ENCODE results near the gene ITGA4.

Gene ITGA4

DNA sequence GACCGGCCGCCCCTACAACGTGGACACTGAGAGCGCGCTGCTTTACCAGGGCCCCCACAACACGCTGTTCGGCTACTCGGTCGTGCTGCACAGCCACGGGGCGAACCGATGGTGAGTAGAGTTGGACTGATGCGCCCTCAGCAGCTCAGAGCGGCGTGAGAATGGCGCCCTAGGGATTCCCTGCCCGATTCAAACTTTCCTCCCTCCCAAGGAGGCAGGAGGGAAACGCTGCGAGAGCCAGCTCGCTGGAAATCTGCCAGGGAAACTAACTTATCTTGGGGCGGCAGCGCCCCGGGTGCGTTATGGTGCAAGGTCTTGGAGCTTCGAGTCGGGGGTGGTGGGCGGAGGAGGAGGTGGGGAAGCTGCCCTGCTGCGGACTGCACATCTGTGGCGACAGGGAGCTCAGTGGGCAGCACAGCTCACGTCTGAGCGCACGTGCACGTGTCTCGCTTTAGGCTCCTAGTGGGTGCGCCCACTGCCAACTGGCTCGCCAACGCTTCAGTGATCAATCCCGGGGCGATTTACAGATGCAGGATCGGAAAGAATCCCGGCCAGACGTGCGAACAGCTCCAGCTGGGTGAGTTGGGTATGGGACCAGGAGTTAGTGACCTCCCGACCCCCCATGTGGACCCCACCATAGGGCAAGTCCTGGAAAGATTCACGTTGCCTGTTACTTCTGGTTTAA is 697 bp downstream of the ITGA4 start:
- peak in 2 of 3 donors; percentile 11 to 16 for DNase-seq
- H3K27me3 ChIP-seq (replicated peaks; ENCODE audit: control insufficient read depth, insufficient read depth, low read length, poor library complexity, severe bottlenecking): no peaks in the 10 kb centered on the region
- H3K36me3 ChIP-seq (ENCODE audit: control insufficient read depth, insufficient read depth, low read length): no peaks in the 10 kb centered on the region
- peak overlapping the region; percentile 88 for H3K27ac ChIP-seq (ENCODE audit: insufficient read depth, low read length, poor library complexity, severe bottlenecking)
- no peaks in the 10 kb centered on the region for H3K9me3 ChIP-seq (ENCODE audit: control insufficient read depth, low read length)
- H3K4me1 ChIP-seq (ENCODE audit: control insufficient read depth, insufficient read depth, low read length, poor library complexity, severe bottlenecking): peaks cover 11% of the 10 kb centered on the region
- peak overlapping the region; percentile 96 for H3K4me3 ChIP-seq (ENCODE audit: insufficient read depth, low read depth, low read length, poor library complexity, severe bottlenecking)

DNA sequence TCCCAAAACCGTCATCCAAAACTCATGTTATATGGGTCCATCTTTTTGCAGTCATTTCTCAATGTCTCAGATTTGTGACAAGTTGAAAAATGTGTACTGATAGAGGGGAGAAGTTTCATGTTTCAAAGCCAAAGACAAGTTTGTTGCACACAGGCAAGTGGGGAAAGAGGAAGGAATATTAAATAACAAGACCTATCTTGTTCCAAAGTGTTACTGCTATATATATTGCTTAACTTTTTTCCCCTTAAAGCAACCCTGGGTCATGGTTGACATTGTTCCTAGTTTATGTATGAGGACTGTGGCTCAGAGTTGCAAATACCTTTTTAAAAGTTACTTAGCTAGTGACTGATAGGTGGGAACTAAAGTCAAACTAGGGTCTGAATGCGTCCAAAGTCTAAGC is 1.7 kb downstream of the ITGA4 start:
- peaks cover 15% of the 10 kb centered on the region for H3K4me1 ChIP-seq (ENCODE audit: control insufficient read depth, insufficient read depth, low read length, poor library complexity, severe bottlenecking)
- H3K9me3 ChIP-seq (ENCODE audit: control insufficient read depth, low read length): no peaks in the 10 kb centered on the region
- peak overlapping the region; percentile 88 for H3K27ac ChIP-seq (ENCODE audit: insufficient read depth, low read length, poor library complexity, severe bottlenecking)
- no peaks in the 10 kb centered on the region for H3K27me3 ChIP-seq (replicated peaks; ENCODE audit: control insufficient read depth, insufficient read depth, low read length, poor library complexity, severe bottlenecking)
- H3K36me3 ChIP-seq (ENCODE audit: control insufficient read depth, insufficient read depth, low read length): no peaks in the 10 kb centered on the region
- peak overlapping the region; percentile 96 for H3K4me3 ChIP-seq (ENCODE audit: insufficient read depth, low read depth, low read length, poor library complexity, severe bottlenecking)
- no peak for DNase-seq

DNA sequence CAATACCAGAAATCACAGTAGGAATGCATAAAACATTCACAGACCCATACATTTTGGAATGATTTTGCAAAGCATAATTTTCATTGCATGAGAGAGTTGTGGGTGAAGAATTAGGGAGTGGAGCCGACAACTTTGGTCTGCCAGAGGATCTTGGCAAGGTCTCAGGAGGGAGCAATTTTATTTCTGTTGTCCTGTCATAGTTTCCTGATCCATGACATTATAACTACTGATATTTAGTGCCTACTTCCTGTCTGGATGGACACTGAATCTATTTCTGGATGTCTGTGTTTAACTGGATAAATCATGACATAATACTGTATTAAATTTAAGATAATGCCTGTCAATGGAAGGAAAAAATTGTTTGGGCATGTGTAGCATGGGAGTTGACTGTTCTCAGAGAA is 2.4 kb downstream of the ITGA4 start:
- Histone ChIP-seq H3K9me3 (ENCODE audit: control insufficient read depth, low read length) (no peaks in the 10 kb centered on the region), H3K4me3 (ENCODE audit: insufficient read depth, low read depth, low read length, poor library complexity, severe bottlenecking) (peak overlapping the region; percentile 96), H3K27ac (ENCODE audit: insufficient read depth, low read length, poor library complexity, severe bottlenecking) (peak overlapping the region; percentile 88), H3K36me3 (ENCODE audit: control insufficient read depth, insufficient read depth, low read length) (no peaks in the 10 kb centered on the region), H3K27me3 (replicated peaks; ENCODE audit: control insufficient read depth, insufficient read depth, low read length, poor library complexity, severe bottlenecking) (no peaks in the 10 kb centered on the region), H3K4me1 (ENCODE audit: control insufficient read depth, insufficient read depth, low read length, poor library complexity, severe bottlenecking) (peaks cover 15% of the 10 kb centered on the region)
- no peak for DNase-seq

DNA sequence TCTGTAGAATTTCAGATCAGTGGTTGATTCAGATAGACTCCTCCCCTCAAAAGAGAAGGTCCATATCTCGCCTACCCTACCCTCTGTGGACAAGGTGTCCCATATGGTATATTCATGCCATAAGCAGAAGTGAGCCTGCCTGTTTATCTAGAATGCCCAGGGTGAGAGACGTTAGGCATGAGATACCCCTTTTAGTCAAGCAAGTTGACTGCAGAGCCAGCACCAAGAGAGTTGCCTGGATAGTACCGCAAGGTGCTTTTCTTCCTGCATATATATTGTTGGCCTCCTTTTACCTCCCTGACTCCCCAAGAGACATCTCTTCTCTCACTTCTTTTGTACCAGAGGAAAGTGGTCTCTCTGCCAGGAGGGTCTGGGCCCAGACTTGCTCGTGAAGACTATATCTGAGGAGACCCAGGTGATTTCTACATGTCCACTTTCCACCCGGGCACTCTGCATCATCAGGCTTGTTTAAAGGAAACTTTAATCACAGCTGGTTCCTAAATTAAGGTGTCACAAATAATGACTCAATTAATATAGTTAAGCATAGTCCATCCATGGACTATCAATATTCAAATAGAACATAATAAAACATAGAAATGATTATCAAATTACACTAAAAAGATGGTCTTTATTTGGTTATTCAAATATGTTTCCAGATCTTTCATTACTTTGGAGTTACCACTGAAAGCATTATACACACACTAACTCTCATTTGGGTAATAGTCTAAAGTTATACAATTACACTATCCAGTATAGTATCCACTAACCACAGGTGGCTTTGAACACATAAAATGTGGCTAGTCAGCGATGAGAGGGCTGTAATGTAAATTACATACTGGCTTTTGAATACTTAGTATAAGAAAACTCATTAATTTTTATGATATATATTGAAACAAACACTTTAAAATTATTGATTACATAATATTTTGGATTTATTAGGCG is 4.1 kb downstream of the ITGA4 start:
- H3K36me3 ChIP-seq (ENCODE audit: control insufficient read depth, insufficient read depth, low read length): no peaks in the 10 kb centered on the region
- no peaks in the 10 kb centered on the region for H3K27me3 ChIP-seq (replicated peaks; ENCODE audit: control insufficient read depth, insufficient read depth, low read length, poor library complexity, severe bottlenecking)
- peak overlapping the region; percentile 96 for H3K4me3 ChIP-seq (ENCODE audit: insufficient read depth, low read depth, low read length, poor library complexity, severe bottlenecking)
- H3K9me3 ChIP-seq (ENCODE audit: control insufficient read depth, low read length): no peaks in the 10 kb centered on the region
- peak overlapping the region; percentile 88 for H3K27ac ChIP-seq (ENCODE audit: insufficient read depth, low read length, poor library complexity, severe bottlenecking)
- no peak for DNase-seq
- H3K4me1 ChIP-seq (ENCODE audit: control insufficient read depth, insufficient read depth, low read length, poor library complexity, severe bottlenecking): peaks cover 24% of the 10 kb centered on the region

DNA sequence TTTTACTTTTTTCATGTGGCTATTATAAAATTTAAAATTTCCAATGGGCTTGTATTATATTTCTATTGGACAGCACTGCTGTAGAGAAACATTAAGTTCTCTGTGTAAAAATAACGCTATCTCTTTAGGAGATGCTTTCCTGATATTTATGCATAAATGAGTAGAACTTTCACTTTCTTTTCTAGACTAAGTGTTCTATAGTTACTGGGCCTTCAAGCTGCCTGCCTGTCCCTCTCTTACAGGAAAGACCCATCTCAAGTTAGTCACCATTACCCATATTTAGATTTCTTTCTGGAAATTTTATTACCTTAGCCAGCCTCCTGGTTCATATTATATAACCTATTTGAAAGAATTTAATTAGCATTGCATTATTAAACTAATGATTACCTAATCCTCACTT is 4.8 kb downstream of the ITGA4 start:
- Histone ChIP-seq H3K27me3 (replicated peaks; ENCODE audit: control insufficient read depth, insufficient read depth, low read length, poor library complexity, severe bottlenecking) (no peaks in the 10 kb centered on the region), H3K9me3 (ENCODE audit: control insufficient read depth, low read length) (no peaks in the 10 kb centered on the region), H3K4me1 (ENCODE audit: control insufficient read depth, insufficient read depth, low read length, poor library complexity, severe bottlenecking) (peaks cover 24% of the 10 kb centered on the region), H3K4me3 (ENCODE audit: insufficient read depth, low read depth, low read length, poor library complexity, severe bottlenecking) (peak overlapping the region; percentile 29), H3K36me3 (ENCODE audit: control insufficient read depth, insufficient read depth, low read length) (no peaks in the 10 kb centered on the region), H3K27ac (ENCODE audit: insufficient read depth, low read length, poor library complexity, severe bottlenecking) (peak overlapping the region; percentile 88)
- no peak for DNase-seq

DNA sequence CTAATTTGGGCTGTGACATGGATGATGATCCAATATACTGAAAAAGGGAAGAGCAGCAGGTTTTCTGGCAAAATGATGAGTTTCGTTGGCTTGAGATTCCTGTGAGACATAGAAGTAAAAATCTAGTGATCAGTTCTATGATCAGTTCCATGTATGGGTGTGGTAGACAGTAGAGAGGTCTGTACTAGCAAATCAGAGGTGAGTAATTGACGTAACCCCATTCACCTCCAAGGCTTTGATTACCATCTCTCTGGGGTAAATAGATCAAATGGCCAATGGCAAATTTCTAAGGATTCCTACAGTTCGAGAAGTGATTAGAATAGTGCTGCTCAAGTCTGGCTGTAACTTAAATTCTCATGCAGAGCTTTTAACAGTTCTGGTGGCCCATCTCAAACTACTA is 6.4 kb downstream of the ITGA4 start:
- no peak overlapping the region for H3K4me3 ChIP-seq (ENCODE audit: insufficient read depth, low read depth, low read length, poor library complexity, severe bottlenecking)
- no peak for DNase-seq
- H3K9me3 ChIP-seq (ENCODE audit: control insufficient read depth, low read length): no peaks in the 10 kb centered on the region
- no peaks in the 10 kb centered on the region for H3K36me3 ChIP-seq (ENCODE audit: control insufficient read depth, insufficient read depth, low read length)
- H3K27me3 ChIP-seq (replicated peaks; ENCODE audit: control insufficient read depth, insufficient read depth, low read length, poor library complexity, severe bottlenecking): no peaks in the 10 kb centered on the region
- peaks cover 24% of the 10 kb centered on the region for H3K4me1 ChIP-seq (ENCODE audit: control insufficient read depth, insufficient read depth, low read length, poor library complexity, severe bottlenecking)
- peak overlapping the region; percentile 42 for H3K27ac ChIP-seq (ENCODE audit: insufficient read depth, low read length, poor library complexity, severe bottlenecking)

DNA sequence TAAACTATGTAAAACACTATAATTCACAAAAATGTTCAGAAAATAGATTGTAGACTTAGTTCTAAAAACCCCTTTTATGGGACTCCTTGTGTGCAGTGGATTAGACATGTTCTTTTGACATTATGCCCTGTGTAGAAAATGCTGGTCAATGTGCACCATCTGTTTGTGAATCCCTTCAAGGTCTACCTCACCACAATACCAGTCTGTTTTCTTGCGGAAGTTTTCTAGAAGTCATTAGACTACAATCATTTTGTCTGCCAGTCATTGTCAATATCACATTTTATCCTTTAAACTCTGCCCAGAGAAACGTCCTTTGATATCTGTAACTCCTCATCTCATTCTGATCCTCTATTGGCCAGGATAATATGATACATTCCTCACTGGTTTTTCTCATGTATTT is 7.8 kb downstream of the ITGA4 start:
- Histone ChIP-seq H3K36me3 (ENCODE audit: control insufficient read depth, insufficient read depth, low read length) (no peaks in the 10 kb centered on the region), H3K4me1 (ENCODE audit: control insufficient read depth, insufficient read depth, low read length, poor library complexity, severe bottlenecking) (peaks cover 24% of the 10 kb centered on the region), H3K27ac (ENCODE audit: insufficient read depth, low read length, poor library complexity, severe bottlenecking) (peak overlapping the region; percentile 45), H3K9me3 (ENCODE audit: control insufficient read depth, low read length) (no peaks in the 10 kb centered on the region), H3K27me3 (replicated peaks; ENCODE audit: control insufficient read depth, insufficient read depth, low read length, poor library complexity, severe bottlenecking) (no peaks in the 10 kb centered on the region), H3K4me3 (ENCODE audit: insufficient read depth, low read depth, low read length, poor library complexity, severe bottlenecking) (no peak overlapping the region)
- DNase-seq: no peak

DNA sequence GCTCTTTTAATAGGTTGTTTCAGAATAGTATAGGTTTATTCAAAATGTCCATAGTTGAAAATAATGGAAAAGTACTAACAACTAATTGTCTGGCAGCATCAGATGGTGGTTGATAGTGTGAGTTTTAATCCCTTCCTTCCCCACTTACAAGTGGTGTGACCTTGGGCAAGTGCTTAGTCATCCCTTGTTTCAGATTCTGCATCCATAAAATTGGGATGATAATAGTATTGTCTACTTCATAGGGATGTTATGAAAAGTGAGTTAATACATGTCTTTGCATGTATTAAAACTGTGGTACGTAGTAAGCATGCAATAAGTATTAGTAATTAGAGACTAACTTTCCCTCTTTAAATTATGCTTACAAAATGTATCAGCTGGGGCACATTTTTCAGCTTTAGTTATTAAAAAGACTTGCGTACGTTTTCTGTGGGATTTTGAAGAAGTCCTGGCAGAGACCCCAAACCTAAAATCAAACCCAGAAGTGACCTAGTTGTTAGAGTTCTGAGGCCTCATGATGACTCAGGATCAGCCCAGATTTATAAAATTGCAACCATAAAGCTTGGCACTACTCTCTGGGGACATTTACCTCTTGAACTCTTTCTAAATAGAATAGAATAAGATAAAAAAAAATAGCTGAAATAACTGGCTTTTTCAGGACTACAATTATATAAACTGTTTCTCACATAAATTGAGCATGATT is 8.6 kb downstream of the ITGA4 start:
- Histone ChIP-seq H3K4me1 (ENCODE audit: control insufficient read depth, insufficient read depth, low read length, poor library complexity, severe bottlenecking) (peaks cover 25% of the 10 kb centered on the region), H3K36me3 (ENCODE audit: control insufficient read depth, insufficient read depth, low read length) (no peaks in the 10 kb centered on the region), H3K9me3 (ENCODE audit: control insufficient read depth, low read length) (no peaks in the 10 kb centered on the region), H3K27me3 (replicated peaks; ENCODE audit: control insufficient read depth, insufficient read depth, low read length, poor library complexity, severe bottlenecking) (no peaks in the 10 kb centered on the region), H3K27ac (ENCODE audit: insufficient read depth, low read length, poor library complexity, severe bottlenecking) (peak overlapping the region; percentile 71), H3K4me3 (ENCODE audit: insufficient read depth, low read depth, low read length, poor library complexity, severe bottlenecking) (no peak overlapping the region)
- no peak for DNase-seq

DNA sequence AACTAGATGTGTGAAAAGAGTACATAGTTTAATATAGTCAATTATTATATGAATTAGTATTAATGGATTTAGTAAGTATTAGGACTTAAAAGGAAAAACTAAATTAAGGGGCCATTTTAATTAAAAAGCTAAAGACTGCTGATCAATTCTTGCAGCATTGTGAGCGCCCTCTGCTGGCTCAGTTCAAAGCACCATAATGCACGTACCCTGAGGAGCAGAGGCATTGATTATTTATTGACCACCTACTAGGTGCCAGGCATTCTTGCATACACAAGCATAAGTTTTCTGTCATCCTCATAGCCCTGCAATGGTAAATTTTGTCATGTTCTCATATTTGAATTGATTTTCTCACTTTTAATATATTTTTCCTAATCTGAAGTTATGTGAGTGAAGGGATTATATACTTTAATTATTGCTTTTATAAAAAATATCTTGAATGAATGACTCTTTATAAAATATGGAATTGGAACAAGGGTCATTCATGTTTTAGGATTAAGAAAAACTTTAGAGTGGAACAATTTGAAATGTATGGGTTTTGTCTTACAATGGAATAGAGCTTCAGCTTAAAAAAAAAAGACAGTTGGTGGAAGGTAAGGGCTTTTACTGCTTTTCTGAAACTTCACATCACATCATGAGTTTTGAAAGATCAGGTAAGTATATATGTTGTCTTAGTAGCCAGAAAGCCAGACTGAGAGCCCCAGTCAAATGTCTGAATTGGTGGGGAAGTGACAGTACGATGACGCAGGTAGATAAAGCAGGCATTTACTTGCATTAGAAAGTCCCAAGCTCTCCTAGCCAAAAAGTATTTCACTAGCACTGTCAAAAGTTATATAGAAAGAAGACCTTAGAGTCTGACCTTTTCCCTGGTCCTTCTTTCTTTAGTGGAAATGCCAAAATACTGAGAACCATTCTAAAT is 9.7 kb downstream of the ITGA4 start:
- peak; percentile 53 to 72 (median 56) for DNase-seq
- H3K9me3 ChIP-seq (ENCODE audit: control insufficient read depth, low read length): no peaks in the 10 kb centered on the region
- no peaks in the 10 kb centered on the region for H3K36me3 ChIP-seq (ENCODE audit: control insufficient read depth, insufficient read depth, low read length)
- no peaks in the 10 kb centered on the region for H3K27me3 ChIP-seq (replicated peaks; ENCODE audit: control insufficient read depth, insufficient read depth, low read length, poor library complexity, severe bottlenecking)
- H3K4me1 ChIP-seq (ENCODE audit: control insufficient read depth, insufficient read depth, low read length, poor library complexity, severe bottlenecking): peaks cover 35% of the 10 kb centered on the region
- peak overlapping the region; percentile 71 for H3K27ac ChIP-seq (ENCODE audit: insufficient read depth, low read length, poor library complexity, severe bottlenecking)
- no peak overlapping the region for H3K4me3 ChIP-seq (ENCODE audit: insufficient read depth, low read depth, low read length, poor library complexity, severe bottlenecking)

Data from effector memory CD4-positive, alpha-beta T cell (primary cell).